HEK293 (cell line): ENCODE results near the gene SLC26A1.
A peak's percentile ranks its signal among the peaks of the same experiment; 100 is the strongest.

Experiments used
- CTCF ChIA-PET: fragments of 350-600 bp; formaldehyde crosslinking; extraction: SDS; loops from one replicate; lab custom pipeline; 2021; ENCODE audit warnings: antibody characterized with exemption; lab: Yijun Ruan, JAX
- POLR2A ChIA-PET: fragments of 300-600 bp; formaldehyde crosslinking; extraction: SDS; loops from one replicate; lab custom pipeline; 2020; ENCODE audit warnings: antibody characterized with exemption, inconsistent platforms; lab: Yijun Ruan, JAX
- H3K27ac ChIP-seq: fragments of 200-500 bp; sonication (Bioruptor generic); 2 replicates; pipeline ENCODE4 v1.5.1; 2014; ENCODE audit warnings: low read depth, low read length, control low read depth, inconsistent platforms; ENCODE audit errors: extremely low read depth
- H3K36me3 ChIP-seq, 2 experiments: fragments of 200-500 bp in 1 of 2; sonication (Bioruptor generic) in 1 of 2; 1 replicate in 1 of 2; 2 replicates in 1 of 2; pipeline ENCODE4 v1.5.1; 2014 to 2017; ENCODE audit warnings: inconsistent platforms in 2 of 2, low read length in 2 of 2; ENCODE audit not compliant: control insufficient read depth in 2 of 2, insufficient read depth in 1 of 2
- H3K4me1 ChIP-seq: fragments of 200-500 bp; sonication (Bioruptor generic); 2 replicates; pipeline ENCODE4 v1.5.1; 2014; ENCODE audit warnings: mild to moderate bottlenecking, low read length, inconsistent platforms; ENCODE audit not compliant: control insufficient read depth, insufficient read depth
- H3K4me3 ChIP-seq: 2 replicates; pipeline ENCODE4 v1.5.1; 2011; ENCODE audit warnings: low read depth, mild to moderate bottlenecking, control low read depth, low read length, moderate library complexity
- H3K9me3 ChIP-seq: fragments of 200-500 bp; sonication (Bioruptor generic); 2 replicates; pipeline ENCODE4 v1.5.1; 2014; ENCODE audit warnings: low read depth, low read length, inconsistent platforms; ENCODE audit not compliant: control insufficient read depth, insufficient read depth
- IKZF3 ChIP-seq: fragments of 450-650 bp; IDR thresholded peaks from 2 replicates; pipeline ENCODE4 v1.5.0; 2018; ENCODE audit warnings: missing biosample characterization, mild to moderate bottlenecking, missing genetic modification characterization, moderate library complexity
- ZBTB20 ChIP-seq: fragments of 450-650 bp; formaldehyde crosslinking; IDR thresholded peaks from 2 replicates; pipeline ENCODE4 v1.5.1; 2016; ENCODE audit warnings: missing biosample characterization, missing genetic modification characterization
- ZNF146 ChIP-seq: fragments of 450-650 bp; formaldehyde crosslinking; IDR thresholded peaks from 2 replicates; pipeline ENCODE4 v1.5.1; 2016; ENCODE audit warnings: missing biosample characterization, missing genetic modification characterization
- ZNF266 ChIP-seq: fragments of 450-650 bp; formaldehyde crosslinking; IDR thresholded peaks from 2 replicates; pipeline ENCODE4 v1.5.1; 2016; ENCODE audit warnings: missing biosample characterization, missing genetic modification characterization, low read depth
- ZNF292 ChIP-seq: fragments of 450-650 bp; formaldehyde crosslinking; IDR thresholded peaks from 2 replicates; pipeline ENCODE4 v1.5.1; 2016; ENCODE audit warnings: low read depth, missing biosample characterization, missing genetic modification characterization, borderline replicate concordance
- ZNF341 ChIP-seq: fragments of 450-650 bp; formaldehyde crosslinking; IDR thresholded peaks from 2 replicates; pipeline ENCODE4; 2016; ENCODE audit warnings: low read depth, missing biosample characterization, missing genetic modification characterization
- ZNF366 ChIP-seq: fragments of 450-650 bp; formaldehyde crosslinking; conservative IDR thresholded peaks from 2 replicates; pipeline ENCODE4 v1.5.1; 2016; ENCODE audit warnings: missing biosample characterization, missing genetic modification characterization
- TF ChIP-seq, protein P1 (sequence below): fragments of 450-650 bp; IDR thresholded peaks from 2 replicates; pipeline ENCODE4 v1.5.1; 2018; ENCODE audit warnings: missing biosample characterization, missing genetic modification characterization
- TF ChIP-seq, protein P2 (sequence below): fragments of 450-650 bp; formaldehyde crosslinking; IDR thresholded peaks from 2 replicates; pipeline ENCODE4 v1.5.1; 2016; ENCODE audit warnings: missing biosample characterization, missing genetic modification characterization, low read depth
- TF ChIP-seq, protein P3 (sequence below): fragments of 450-650 bp; formaldehyde crosslinking; optimal IDR thresholded peaks from 2 replicates; pipeline ENCODE3; 2016; ENCODE audit warnings: missing biosample characterization, mild to moderate bottlenecking, missing genetic modification characterization
- TF ChIP-seq, protein P4 (sequence below): fragments of 450-650 bp; formaldehyde crosslinking; IDR thresholded peaks from 2 replicates; pipeline ENCODE4 v1.5.1; 2016; ENCODE audit warnings: missing biosample characterization, missing genetic modification characterization
- TF ChIP-seq, protein P5 (sequence below): fragments of 450-650 bp; formaldehyde crosslinking; IDR thresholded peaks from 2 replicates; pipeline ENCODE4 v1.5.1; 2017; ENCODE audit warnings: missing biosample characterization, missing genetic modification characterization

SLC26A1 gene

DNA sequence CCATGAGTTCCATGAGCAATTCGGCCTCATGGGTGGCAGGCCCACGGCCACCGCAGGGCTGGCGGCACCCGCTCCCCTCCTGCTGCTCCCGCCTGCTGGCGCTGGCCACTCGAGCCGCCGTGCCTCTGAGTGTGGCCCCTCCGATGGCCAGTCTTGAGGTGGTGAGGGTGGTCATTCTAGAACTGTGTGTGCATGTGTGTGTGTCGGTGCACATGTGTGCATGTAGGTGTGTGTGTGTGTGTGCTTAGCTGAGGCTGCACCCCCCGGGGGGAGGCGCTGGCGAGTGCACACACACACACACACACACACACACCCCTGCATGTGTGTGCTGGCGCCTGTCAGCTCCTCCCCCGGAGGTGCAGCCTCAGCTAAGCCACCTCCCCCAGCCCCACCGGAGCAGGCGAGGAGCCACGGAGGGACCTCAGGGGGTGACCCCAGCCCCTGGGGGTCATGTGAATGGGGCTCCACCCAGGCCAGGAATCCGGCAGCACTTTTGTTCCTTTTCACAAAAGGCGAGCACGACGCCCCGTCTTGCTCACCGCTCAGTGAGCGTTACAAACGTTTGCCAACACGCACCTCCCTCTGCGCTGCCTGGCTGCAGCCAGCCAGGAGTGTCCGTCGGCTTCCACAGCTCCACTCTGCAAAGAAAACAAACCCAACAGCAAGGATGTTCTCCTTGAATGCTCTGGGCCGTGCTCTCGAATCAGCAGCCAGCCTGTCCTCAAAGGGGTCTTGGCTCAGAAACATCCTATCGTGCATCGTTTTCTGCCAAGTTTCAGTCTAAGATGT lies 48.1 kb upstream of the SLC26A1 start (continued):
- TF ChIP-seq, protein P1, sequence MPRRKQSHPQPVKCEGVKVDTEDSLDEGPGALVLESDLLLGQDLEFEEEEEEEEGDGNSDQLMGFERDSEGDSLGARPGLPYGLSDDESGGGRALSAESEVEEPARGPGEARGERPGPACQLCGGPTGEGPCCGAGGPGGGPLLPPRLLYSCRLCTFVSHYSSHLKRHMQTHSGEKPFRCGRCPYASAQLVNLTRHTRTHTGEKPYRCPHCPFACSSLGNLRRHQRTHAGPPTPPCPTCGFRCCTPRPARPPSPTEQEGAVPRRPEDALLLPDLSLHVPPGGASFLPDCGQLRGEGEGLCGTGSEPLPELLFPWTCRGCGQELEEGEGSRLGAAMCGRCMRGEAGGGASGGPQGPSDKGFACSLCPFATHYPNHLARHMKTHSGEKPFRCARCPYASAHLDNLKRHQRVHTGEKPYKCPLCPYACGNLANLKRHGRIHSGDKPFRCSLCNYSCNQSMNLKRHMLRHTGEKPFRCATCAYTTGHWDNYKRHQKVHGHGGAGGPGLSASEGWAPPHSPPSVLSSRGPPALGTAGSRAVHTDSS (tag by site-specific recombination): no peak
- peak; percentile 56; the same call in 1 of the 2 replicates for TF ChIP-seq ZNF341 (tag by site-specific recombination)
- TF ChIP-seq ZNF366: no peak
- no peak for TF ChIP-seq ZNF266 (tag by site-specific recombination)
- TF ChIP-seq, protein P2, sequence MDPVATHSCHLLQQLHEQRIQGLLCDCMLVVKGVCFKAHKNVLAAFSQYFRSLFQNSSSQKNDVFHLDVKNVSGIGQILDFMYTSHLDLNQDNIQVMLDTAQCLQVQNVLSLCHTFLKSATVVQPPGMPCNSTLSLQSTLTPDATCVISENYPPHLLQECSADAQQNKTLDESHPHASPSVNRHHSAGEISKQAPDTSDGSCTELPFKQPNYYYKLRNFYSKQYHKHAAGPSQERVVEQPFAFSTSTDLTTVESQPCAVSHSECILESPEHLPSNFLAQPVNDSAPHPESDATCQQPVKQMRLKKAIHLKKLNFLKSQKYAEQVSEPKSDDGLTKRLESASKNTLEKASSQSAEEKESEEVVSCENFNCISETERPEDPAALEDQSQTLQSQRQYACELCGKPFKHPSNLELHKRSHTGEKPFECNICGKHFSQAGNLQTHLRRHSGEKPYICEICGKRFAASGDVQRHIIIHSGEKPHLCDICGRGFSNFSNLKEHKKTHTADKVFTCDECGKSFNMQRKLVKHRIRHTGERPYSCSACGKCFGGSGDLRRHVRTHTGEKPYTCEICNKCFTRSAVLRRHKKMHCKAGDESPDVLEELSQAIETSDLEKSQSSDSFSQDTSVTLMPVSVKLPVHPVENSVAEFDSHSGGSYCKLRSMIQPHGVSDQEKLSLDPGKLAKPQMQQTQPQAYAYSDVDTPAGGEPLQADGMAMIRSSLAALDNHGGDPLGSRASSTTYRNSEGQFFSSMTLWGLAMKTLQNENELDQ (tag by site-specific recombination): no peak

DNA sequence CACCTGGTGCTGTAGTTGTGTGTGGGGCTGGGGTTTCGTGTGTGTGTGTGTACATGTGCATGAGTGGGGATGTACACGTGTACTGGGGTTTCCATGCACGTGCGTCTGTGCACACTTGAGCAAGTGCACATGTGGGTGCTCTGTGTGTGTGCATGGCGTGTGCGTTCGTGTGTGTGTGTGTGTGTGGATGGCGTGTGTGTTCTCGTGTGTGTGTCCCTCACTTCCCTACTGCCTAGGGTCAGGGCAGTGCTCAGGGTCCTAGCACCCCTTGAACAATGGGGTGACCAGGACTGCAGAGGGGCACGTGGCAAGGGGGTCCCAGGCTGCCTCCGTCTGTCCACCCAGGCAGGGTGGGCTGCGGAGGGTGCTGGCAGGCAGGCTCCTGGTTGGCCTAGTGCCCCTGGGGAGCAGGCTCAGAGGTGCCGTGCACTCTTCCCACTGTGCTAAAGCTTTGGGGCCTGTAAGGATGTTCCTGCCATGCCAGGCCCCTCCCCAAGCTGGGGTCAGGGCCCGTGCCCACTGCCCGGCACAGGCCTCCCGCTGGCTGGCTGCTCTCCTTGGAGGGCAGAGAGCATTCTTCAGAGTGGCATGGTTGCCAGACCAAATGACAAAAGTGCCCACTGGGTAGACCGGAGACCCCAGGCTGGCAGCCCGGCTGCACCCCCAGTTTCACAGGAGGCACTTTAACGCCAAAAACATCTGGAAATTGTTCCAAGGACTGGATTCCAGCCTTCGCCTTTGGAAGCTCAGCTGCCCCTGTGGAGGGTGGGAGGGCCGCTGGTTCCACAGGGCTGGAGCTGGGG lies 47.3 kb upstream of the SLC26A1 start:
- H3K4me3 ChIP-seq: no peak overlapping the region
- TF ChIP-seq ZNF292 (tag by site-specific recombination): no peak
- TF ChIP-seq, protein P3, sequence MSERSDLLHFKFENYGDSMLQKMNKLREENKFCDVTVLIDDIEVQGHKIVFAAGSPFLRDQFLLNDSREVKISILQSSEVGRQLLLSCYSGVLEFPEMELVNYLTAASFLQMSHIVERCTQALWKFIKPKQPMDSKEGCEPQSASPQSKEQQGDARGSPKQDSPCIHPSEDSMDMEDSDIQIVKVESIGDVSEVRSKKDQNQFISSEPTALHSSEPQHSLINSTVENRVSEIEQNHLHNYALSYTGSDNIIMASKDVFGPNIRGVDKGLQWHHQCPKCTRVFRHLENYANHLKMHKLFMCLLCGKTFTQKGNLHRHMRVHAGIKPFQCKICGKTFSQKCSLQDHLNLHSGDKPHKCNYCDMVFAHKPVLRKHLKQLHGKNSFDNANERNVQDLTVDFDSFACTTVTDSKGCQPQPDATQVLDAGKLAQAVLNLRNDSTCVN (tag by site-specific recombination): peak; percentile 15
- no peak for TF ChIP-seq ZBTB20 (tag by site-specific recombination)
- TF ChIP-seq, protein P4, sequence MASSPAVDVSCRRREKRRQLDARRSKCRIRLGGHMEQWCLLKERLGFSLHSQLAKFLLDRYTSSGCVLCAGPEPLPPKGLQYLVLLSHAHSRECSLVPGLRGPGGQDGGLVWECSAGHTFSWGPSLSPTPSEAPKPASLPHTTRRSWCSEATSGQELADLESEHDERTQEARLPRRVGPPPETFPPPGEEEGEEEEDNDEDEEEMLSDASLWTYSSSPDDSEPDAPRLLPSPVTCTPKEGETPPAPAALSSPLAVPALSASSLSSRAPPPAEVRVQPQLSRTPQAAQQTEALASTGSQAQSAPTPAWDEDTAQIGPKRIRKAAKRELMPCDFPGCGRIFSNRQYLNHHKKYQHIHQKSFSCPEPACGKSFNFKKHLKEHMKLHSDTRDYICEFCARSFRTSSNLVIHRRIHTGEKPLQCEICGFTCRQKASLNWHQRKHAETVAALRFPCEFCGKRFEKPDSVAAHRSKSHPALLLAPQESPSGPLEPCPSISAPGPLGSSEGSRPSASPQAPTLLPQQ: no peak
- TF ChIP-seq ZNF146 (tag by site-specific recombination): no peak
- no peak for TF ChIP-seq IKZF3
- TF ChIP-seq, protein P5, sequence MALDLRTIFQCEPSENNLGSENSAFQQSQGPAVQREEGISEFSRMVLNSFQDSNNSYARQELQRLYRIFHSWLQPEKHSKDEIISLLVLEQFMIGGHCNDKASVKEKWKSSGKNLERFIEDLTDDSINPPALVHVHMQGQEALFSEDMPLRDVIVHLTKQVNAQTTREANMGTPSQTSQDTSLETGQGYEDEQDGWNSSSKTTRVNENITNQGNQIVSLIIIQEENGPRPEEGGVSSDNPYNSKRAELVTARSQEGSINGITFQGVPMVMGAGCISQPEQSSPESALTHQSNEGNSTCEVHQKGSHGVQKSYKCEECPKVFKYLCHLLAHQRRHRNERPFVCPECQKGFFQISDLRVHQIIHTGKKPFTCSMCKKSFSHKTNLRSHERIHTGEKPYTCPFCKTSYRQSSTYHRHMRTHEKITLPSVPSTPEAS: peak; percentile 17; the same call in 1 of the 2 replicates
- ChIA-PET CTCF (no interaction called here), POLR2A (no interaction called here)
- H3K9me3 ChIP-seq: no peaks in the 10 kb centered on the region
- H3K36me3 ChIP-seq: no peaks in the 10 kb centered on the region
- H3K27ac ChIP-seq: no peak overlapping the region
- H3K4me1 ChIP-seq: no peaks in the 10 kb centered on the region; the same call in 1 of the 2 replicates
